Upper lobe of right lung (tissue), 1 donor: ENCODE results near the gene HLA-DOB. TPM values are rescaled to one million over a fixed set of nuclear protein-coding genes. Genes with fewer than 3 reads are reported as not detected.

Experiments
- ATAC-seq: fragments of 200-7000 bp; cut with Tn5 transposase; one replicate; pipeline ENCODE4 v1.9.1; 2020; ENCODE audit warnings: mild to moderate bottlenecking, moderate library complexity
- DNase-seq: peaks from one replicate; pipeline ENCODE4 v3.0.0-alpha.2; 2020
- H3K27ac ChIP-seq: fragments of 200-600 bp; one replicate; pipeline ENCODE4 v1.8.0; 2022
- H3K27me3 ChIP-seq: fragments of 200-600 bp; one replicate; pipeline ENCODE4 v1.8.0; 2022; ENCODE audit warnings: mild to moderate bottlenecking
- H3K36me3 ChIP-seq: fragments of 200-600 bp; one replicate; pipeline ENCODE4 v1.8.0; 2022
- H3K4me1 ChIP-seq: fragments of 200-600 bp; one replicate; pipeline ENCODE4 v1.8.0; 2022
- H3K4me3 ChIP-seq: fragments of 200-600 bp; one replicate; pipeline ENCODE4 v1.8.0; 2022; ENCODE audit warnings: mild to moderate bottlenecking
- H3K9me3 ChIP-seq: fragments of 200-600 bp; one replicate; pipeline ENCODE4 v1.8.0; 2022
- intact Hi-C: fragments of 100-400 bp; cut with DNase I; formaldehyde crosslinking; loops from one replicate; pipeline ENCODE4 v1.11.0; 2022
- total RNA-seq: library from RNA; stranded (reverse); fragmentation: NEBNext Ultra II Directional; extraction: Animal tissue kit (Norgen Biotek cat#: 25700); gene quantifications from one replicate; pipeline ENCODE4 v1.2.1, GENCODE V29; 2021
- TF ChIP-seq, protein P1 (sequence below): fragments of 200-600 bp; IDR thresholded peaks from one replicate; pipeline ENCODE4 v1.8.0; 2022; ENCODE audit warnings: antibody characterized with exemption
- donor health status: DM: no; HTN: yes; CAD: no; lungs with severe emphysema.

HLA-DOB gene
- total RNA-seq, 1 donor from 2014 or later: 0.64 TPM

DNA sequence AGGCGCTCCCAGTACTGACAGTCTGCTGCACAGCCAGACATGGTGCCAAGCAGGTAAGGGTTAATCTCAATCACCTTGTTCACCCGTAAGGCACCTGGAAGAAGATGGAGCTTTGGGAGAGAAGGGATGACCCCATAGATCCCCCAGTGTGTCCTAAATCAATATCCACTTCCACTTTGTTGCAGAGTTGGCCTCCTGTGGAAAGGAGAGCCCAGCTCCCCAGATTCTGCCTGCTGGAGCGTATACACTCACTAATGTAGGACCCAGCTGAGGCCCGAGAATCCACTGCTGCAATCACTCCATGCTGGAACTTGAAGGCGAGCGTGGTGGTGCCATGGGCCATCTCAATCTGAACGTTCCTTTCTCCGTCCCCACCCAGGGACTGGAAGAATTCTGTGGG, 25.9 kb upstream of the HLA-DOB start:
- peak overlapping the region; percentile 94 for H3K4me3 ChIP-seq
- H3K27ac ChIP-seq: peak overlapping the region; percentile 98
- ATAC-seq (no peak), DNase-seq (no peak)
- no peaks in the 10 kb centered on the region for H3K27me3 ChIP-seq
- peaks cover 47% of the 10 kb centered on the region for H3K36me3 ChIP-seq
- H3K9me3 ChIP-seq: no peaks in the 10 kb centered on the region
- TF ChIP-seq, protein P1, sequence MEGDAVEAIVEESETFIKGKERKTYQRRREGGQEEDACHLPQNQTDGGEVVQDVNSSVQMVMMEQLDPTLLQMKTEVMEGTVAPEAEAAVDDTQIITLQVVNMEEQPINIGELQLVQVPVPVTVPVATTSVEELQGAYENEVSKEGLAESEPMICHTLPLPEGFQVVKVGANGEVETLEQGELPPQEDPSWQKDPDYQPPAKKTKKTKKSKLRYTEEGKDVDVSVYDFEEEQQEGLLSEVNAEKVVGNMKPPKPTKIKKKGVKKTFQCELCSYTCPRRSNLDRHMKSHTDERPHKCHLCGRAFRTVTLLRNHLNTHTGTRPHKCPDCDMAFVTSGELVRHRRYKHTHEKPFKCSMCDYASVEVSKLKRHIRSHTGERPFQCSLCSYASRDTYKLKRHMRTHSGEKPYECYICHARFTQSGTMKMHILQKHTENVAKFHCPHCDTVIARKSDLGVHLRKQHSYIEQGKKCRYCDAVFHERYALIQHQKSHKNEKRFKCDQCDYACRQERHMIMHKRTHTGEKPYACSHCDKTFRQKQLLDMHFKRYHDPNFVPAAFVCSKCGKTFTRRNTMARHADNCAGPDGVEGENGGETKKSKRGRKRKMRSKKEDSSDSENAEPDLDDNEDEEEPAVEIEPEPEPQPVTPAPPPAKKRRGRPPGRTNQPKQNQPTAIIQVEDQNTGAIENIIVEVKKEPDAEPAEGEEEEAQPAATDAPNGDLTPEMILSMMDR: no peak
- H3K4me1 ChIP-seq: peaks cover 39% of the 10 kb centered on the region
- intact Hi-C loops: no loop called here

DNA sequence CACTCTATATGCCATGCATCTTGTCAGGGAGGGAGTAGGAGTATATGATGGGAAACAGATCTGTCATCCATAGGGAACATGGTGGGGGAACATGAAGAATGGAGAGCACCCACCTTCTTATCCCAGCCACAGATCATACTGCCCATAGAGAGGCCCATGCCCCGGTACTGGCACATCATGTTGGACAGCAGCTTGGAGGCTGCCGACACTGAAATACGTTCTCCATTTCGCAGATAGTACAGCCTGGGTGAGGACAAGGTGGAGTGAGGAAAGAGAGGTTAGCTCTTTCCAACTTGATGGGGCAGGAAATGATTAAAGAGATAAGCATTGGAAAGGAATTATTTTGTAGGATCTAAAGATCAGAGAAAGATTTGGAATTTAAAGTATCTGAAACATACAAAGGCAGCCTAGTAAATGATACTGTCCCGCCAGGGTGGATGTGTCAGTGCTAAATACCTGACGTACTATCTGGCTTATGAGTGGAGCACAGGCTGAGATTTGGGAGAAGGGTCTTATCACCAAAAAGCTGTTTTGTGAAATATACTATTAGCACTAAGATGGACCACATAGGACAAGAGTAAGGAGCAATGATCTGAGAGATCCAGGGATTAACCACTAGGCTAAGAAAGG, 25.3 kb upstream of the HLA-DOB start:
- no peaks in the 10 kb centered on the region for H3K9me3 ChIP-seq
- no peak for DNase-seq
- TF ChIP-seq, protein P1: no peak
- H3K27ac ChIP-seq: peak overlapping the region; percentile 98
- H3K4me1 ChIP-seq: peaks cover 42% of the 10 kb centered on the region
- ATAC-seq: no peak
- peaks cover 42% of the 10 kb centered on the region for H3K36me3 ChIP-seq
- intact Hi-C loops: no loop called here
- H3K27me3 ChIP-seq: no peaks in the 10 kb centered on the region
- peak overlapping the region; percentile 94 for H3K4me3 ChIP-seq

DNA sequence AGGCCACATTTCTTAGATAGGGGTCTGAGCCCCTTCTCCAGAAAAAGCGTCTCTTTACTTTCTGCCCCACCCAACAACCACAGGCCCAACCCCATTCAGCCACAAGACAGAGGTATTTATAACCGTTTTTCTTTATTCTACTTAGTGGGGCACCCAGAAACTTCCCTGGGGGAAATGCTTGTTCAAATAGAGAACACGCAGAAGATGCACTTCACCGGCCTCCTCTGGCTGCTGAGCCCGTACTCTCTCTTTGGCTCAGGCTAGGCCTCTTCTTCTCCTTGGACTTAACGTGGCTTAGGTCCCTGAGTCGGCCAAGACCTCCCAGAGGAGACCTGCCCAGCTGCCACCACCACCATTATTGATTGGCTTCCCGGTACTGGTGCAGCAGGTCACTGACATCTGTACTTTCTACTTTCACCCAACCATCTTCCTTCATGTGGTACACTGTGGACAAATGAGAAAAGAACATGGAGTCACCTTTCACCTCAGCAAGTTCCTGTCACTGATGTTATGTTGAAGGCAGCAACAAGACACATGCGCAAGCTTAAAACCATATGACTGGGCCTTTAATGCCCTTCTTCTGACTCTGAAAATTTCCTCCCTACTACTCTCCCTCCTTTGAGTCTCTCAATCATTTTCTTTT, 23.9 kb upstream of the HLA-DOB start:
- Histone ChIP-seq H3K27ac (no peak overlapping the region), H3K36me3 (peaks cover 41% of the 10 kb centered on the region), H3K9me3 (no peaks in the 10 kb centered on the region), H3K4me1 (peaks cover 40% of the 10 kb centered on the region), H3K4me3 (no peak overlapping the region), H3K27me3 (no peaks in the 10 kb centered on the region)
- intact Hi-C loops: no loop called here
- ATAC-seq (no peak), DNase-seq (no peak)
- TF ChIP-seq, protein P1: no peak

DNA sequence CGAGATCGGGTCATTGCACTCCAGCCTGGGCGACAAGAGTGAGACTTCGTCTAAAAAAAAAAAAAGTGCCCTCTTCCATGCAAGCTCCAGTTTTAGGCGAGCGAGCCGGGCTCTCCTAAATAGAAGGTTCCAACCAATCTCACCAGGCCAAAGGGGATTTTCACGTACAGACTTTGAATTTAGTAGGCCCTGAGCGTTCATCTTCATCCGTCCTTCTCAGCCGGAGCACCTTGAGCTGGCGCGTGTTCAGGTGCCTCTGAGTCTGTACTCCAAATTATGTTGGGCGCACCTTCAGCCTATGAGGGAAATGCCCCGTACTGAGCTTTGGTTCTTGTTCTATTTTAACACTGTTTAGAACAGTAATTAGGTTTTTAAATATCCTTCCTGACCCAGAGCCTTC, 22.6 kb upstream of the HLA-DOB start:
- Histone ChIP-seq H3K4me3 (no peak overlapping the region), H3K4me1 (peaks cover 30% of the 10 kb centered on the region), H3K36me3 (peaks cover 53% of the 10 kb centered on the region), H3K27me3 (no peaks in the 10 kb centered on the region), H3K27ac (peak overlapping the region; percentile 83), H3K9me3 (no peaks in the 10 kb centered on the region)
- DNase-seq (no peak), ATAC-seq (no peak)
- TF ChIP-seq, protein P1: no peak
- intact Hi-C loops: no loop called here

DNA sequence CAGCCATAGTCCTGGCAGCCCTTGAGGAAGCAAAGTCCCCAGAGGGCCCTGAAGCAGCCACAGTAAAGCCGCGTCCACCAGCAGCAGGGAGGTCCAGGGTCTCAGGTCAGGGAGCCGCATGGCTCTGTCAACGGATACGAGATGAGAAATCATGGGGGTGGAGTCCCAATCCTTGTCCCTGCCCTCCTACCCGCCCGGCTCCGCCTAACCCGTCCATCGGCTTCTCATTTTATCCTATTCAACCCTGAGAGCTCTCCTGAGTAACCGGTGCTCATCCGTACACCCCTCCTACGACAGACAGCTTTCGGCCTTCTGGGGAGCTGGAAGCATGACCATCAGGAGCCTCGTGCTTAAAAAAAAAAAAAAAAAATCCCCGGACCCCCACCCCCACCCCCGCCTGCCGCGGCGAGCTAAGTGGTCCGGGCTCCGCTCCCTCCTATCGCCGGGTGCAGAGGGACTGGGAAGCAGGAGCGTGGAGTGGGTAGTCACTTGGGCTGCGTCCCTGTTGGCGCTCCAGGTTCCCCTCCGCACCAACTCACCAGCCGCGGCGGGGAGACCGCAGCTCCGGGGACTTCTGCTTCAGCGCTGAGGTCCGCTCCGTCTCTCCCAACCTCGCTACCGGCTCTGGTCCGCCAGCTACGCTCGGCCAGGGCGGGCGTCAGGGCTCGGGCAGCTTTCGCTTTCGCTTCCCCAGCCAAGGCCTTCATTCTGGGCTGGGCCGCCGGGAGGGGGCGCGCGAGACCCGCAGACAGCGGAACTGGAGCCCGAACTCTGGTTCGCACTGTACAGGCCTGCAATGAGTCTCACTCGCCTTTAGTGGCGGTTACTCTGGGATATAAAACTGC, 21.5 kb upstream of the HLA-DOB start, which contains the start of gene TAP2:
TAP2 (minus strand) TSS at position 626 of the 845 bp plus-strand sequence; CDS start at position 120, 506 bp downstream.
- peak; percentile 98 for DNase-seq
- Histone ChIP-seq H3K27me3 (no peaks in the 10 kb centered on the region), H3K36me3 (peaks cover 55% of the 10 kb centered on the region), H3K27ac (peak within 1 kb of the TSS; percentile 83), H3K9me3 (no peaks in the 10 kb centered on the region), H3K4me1 (peaks cover 30% of the 10 kb centered on the region), H3K4me3 (peak within 1 kb of the TSS; percentile 65)
- intact Hi-C loops: no loop called here
- peak; percentile 97 for ATAC-seq
- TF ChIP-seq, protein P1: peak; percentile 95
